CD14-positive monocyte (primary cell): ENCODE measurements around the gene AFM. TPM values are rescaled to one million over a fixed set of nuclear protein-coding genes. Genes with fewer than 3 reads are reported as not detected.

Experiments
- DNase-seq, 3 donors: peaks; one replicate each; pipeline ENCODE4 v3.0.0-alpha.2; 2011 to 2022
- H2AFZ ChIP-seq: 2 replicates; pipeline ENCODE4 v1.6.0; 2012; ENCODE audit warnings: mild to moderate bottlenecking, low read depth, low read length, inconsistent platforms; ENCODE audit not compliant: insufficient read depth, poor library complexity, severe bottlenecking
- H3K27ac ChIP-seq, 2 donors: 1 replicate in 1 of 2; 2 replicates in 1 of 2; pipeline ENCODE4 v1.5.1; 2012 to 2013; ENCODE audit warnings: low read length in 2 of 2, control low read depth in 1 of 2, inconsistent platforms in 1 of 2, low read depth in 1 of 2, mild to moderate bottlenecking in 1 of 2
- H3K27me3 ChIP-seq, 2 donors: one replicate each; pipeline versions ENCODE4 v1.6.0 to v1.6.1; 2011 to 2013; ENCODE audit warnings: low read length in 2 of 2; ENCODE audit not compliant: control insufficient read depth in 2 of 2, insufficient read depth in 2 of 2
- H3K36me3 ChIP-seq, 2 donors: replicated peaks in 1 of 2; 1 replicate in 1 of 2; 2 replicates in 1 of 2; pipeline versions ENCODE4 v1.5.1 to v1.6.1; 2012 to 2013; ENCODE audit warnings: low read length in 2 of 2, control low read depth in 1 of 2, inconsistent platforms in 1 of 2, mild to moderate bottlenecking in 1 of 2; ENCODE audit not compliant: insufficient read depth in 2 of 2, control insufficient read depth in 1 of 2
- H3K4me1 ChIP-seq, 2 donors: 1 replicate in 1 of 2; 2 replicates in 1 of 2; pipeline versions ENCODE4 v1.5.1 to v1.6.1; 2012 to 2013; ENCODE audit warnings: low read length in 2 of 2, control low read depth in 1 of 2, inconsistent platforms in 1 of 2, mild to moderate bottlenecking in 1 of 2, moderate library complexity in 1 of 2; ENCODE audit not compliant: insufficient read depth in 2 of 2, control insufficient read depth in 1 of 2
- H3K4me2 ChIP-seq: replicated peaks from 2 replicates; pipeline ENCODE3; 2012; ENCODE audit warnings: low read length, moderate library complexity, mild to moderate bottlenecking; ENCODE audit not compliant: poor library complexity, severe bottlenecking; ENCODE audit errors: extremely low read depth
- H3K4me3 ChIP-seq, 3 experiments: fragments of 200-600 bp in 1 of 3; sonication (generic) in 1 of 3; replicated peaks in 1 of 3; 1 replicate in 2 of 3; 2 replicates in 1 of 3; pipeline ENCODE4 v1.5.1; 2011 to 2013; ENCODE audit warnings: low read length in 3 of 3, mild to moderate bottlenecking in 3 of 3, control low read depth in 2 of 3, low read depth in 2 of 3, inconsistent platforms in 1 of 3, moderate library complexity in 1 of 3
- H3K79me2 ChIP-seq: 2 replicates; pipeline ENCODE4 v1.6.0; 2012; ENCODE audit warnings: mild to moderate bottlenecking, control low read depth, inconsistent platforms, low read length, moderate library complexity; ENCODE audit not compliant: insufficient read depth
- H3K9ac ChIP-seq: 2 replicates; pipeline ENCODE4 v1.6.0; 2017; ENCODE audit warnings: low read length, mild to moderate bottlenecking; ENCODE audit not compliant: insufficient read depth, poor library complexity, severe bottlenecking
- H3K9me3 ChIP-seq, 2 donors: replicated peaks in 1 of 2; 1 replicate in 1 of 2; 2 replicates in 1 of 2; pipeline versions ENCODE4 v1.5.1 to v1.6.1; 2012 to 2013; ENCODE audit warnings: low read length in 2 of 2, control low read depth in 1 of 2; ENCODE audit not compliant: control insufficient read depth in 1 of 2, insufficient read depth in 1 of 2
- H4K20me1 ChIP-seq: 2 replicates; pipeline ENCODE4 v1.6.0; 2012; ENCODE audit warnings: mild to moderate bottlenecking, low read length, control low read depth, moderate library complexity; ENCODE audit not compliant: insufficient read depth
- H3K27ac Mint-ChIP-seq, 7 donors: one replicate each; pipeline ENCODE4 v1.8.0; 2020; ENCODE audit warnings: mild to moderate bottlenecking in 7 of 7, mixed read lengths in 7 of 7, moderate library complexity in 6 of 7, inconsistent platforms in 2 of 7
- H3K27me3 Mint-ChIP-seq, 3 donors: one replicate each; pipeline ENCODE4 v1.8.0; 2021 to 2022; ENCODE audit warnings: low read depth in 3 of 3, mild to moderate bottlenecking in 3 of 3, mixed read lengths in 3 of 3, moderate library complexity in 3 of 3, inconsistent platforms in 1 of 3
- H3K36me3 Mint-ChIP-seq, 2 donors: one replicate each; pipeline ENCODE4 v1.8.0; 2020; ENCODE audit warnings: mixed read lengths in 2 of 2, inconsistent platforms in 1 of 2, mild to moderate bottlenecking in 1 of 2
- H3K4me1 Mint-ChIP-seq: one replicate; pipeline ENCODE4 v1.8.0; 2020; ENCODE audit warnings: mild to moderate bottlenecking, mixed read lengths
- H3K4me3 Mint-ChIP-seq, 2 donors: one replicate each; pipeline ENCODE4 v1.8.0; 2020; ENCODE audit warnings: mild to moderate bottlenecking in 2 of 2, mixed read lengths in 2 of 2, moderate library complexity in 1 of 2
- H3K9me3 Mint-ChIP-seq, 7 donors: one replicate each; pipeline ENCODE4 v1.8.0; 2020 to 2022; ENCODE audit warnings: mixed read lengths in 7 of 7, mild to moderate bottlenecking in 6 of 7, moderate library complexity in 6 of 7, inconsistent platforms in 2 of 7
- CTCF ChIP-seq: fragments of 200-600 bp; IDR thresholded peaks from one replicate; pipeline ENCODE4 v1.8.0; 2022; ENCODE audit warnings: antibody characterized with exemption, mild to moderate bottlenecking
- WGBS: methylation state at CpG from one replicate; pipeline ENCODE4 v1.1.5; 2013; ENCODE audit warnings: missing lambda C conversion rate; ENCODE audit not compliant: insufficient coverage; 5-methylcytosine and 5-hydroxymethylcytosine counted together
- intact Hi-C, 2 donors: fragments of 100-400 bp; cut with micrococcal nuclease; formaldehyde crosslinking; loops; one replicate each; pipeline versions ENCODE4 v1.15.0 to v1.15.1; 2023
- polyA plus RNA-seq, 3 donors: library from polyadenylated mRNA; depleted of rRNA in 1 of 3; unstranded in 2 of 3; stranded (reverse) in 1 of 3; fragments of 300-500 nt in 2 of 3; fragments of >200 nt in 1 of 3; fragmentation: Illumina TruSeq in 2 of 3; gene quantifications; 1 replicate in 2 of 3; 2 replicates in 1 of 3; pipeline ENCODE4 v1.2.3, GENCODE V29; 2012 to 2021

The AFM gene
- polyA plus RNA-seq, 3 donors: not detected

- Histone ChIP-seq H4K20me1 (no peaks in the 10 kb centered on the region), H3K4me3 (no peak overlapping the region), H3K79me2 (no peaks in the 10 kb centered on the region), H3K4me2 (no peak overlapping the region), H3K9ac (no peak overlapping the region), H3K4me1 (no peaks in the 10 kb centered on the region), H2AFZ (no peak overlapping the region), H3K9me3 (peaks cover 9 to 12% of the 10 kb centered on the region in 2 donors), H3K27me3 (no peaks in the 10 kb centered on the region), H3K36me3 (no peaks in the 10 kb centered on the region), H3K27ac (no peak overlapping the region)
- H3K4me1 Mint-ChIP-seq: no peaks in the 10 kb centered on the region
- no peaks in the 10 kb centered on the region for H3K27me3 Mint-ChIP-seq
- H3K27ac Mint-ChIP-seq: no peak overlapping the region
- intact Hi-C loops: no loop called here
- H3K4me3 Mint-ChIP-seq: no peak overlapping the region
- peaks cover 4 to 16% (median 11%) of the 10 kb centered on the region in 7 donors for H3K9me3 Mint-ChIP-seq
- no peak for TF ChIP-seq CTCF
- no peaks in the 10 kb centered on the region for H3K36me3 Mint-ChIP-seq
- whole genome bisulfite sequencing: no CpG with 5 or more reads among the region's 1 CpG
- no peak for DNase-seq
Measured at GRCh38 chr4:73479323-73479722, 2.2 kb upstream of the AFM start.

- Mint-ChIP-seq H3K27ac (peak overlapping the region in 2 of 7 donors; percentile 13 to 25), H3K4me3 (no peak overlapping the region), H3K9me3 (peaks cover 0 to 3% (median 2%) of the 10 kb centered on the region in 7 donors), H3K4me1 (no peaks in the 10 kb centered on the region), H3K27me3 (no peaks in the 10 kb centered on the region), H3K36me3 (no peaks in the 10 kb centered on the region)
- Histone ChIP-seq H3K9ac (no peak overlapping the region), H3K9me3 (no peaks in the 10 kb centered on the region), H3K4me1 (no peaks in the 10 kb centered on the region), H3K79me2 (no peaks in the 10 kb centered on the region), H3K4me2 (no peak overlapping the region), H4K20me1 (no peaks in the 10 kb centered on the region), H3K36me3 (no peaks in the 10 kb centered on the region), H3K27me3 (no peaks in the 10 kb centered on the region), H2AFZ (no peak overlapping the region), H3K4me3 (no peak overlapping the region), H3K27ac (no peak overlapping the region)
- TF ChIP-seq CTCF: no peak
- intact Hi-C loops: no loop called here
- no peak for DNase-seq
Measured at GRCh38 chr4:73485085-73485484, 3.5 kb downstream of the AFM start.
